Pons (tissue), 1 donor: ENCODE data around the gene KIF26B.

Experiments
- DNase-seq: peaks from one replicate; pipeline ENCODE4 v3.0.0-alpha.2; 2016; ENCODE audit warnings: low spot score

KIF26B gene

GRCh38 chr1:245428681-245429080 is 273.9 kb downstream of the KIF26B start:
- no peak for DNase-seq

GRCh38 chr1:245431706-245432105 is 276.9 kb downstream of the KIF26B start:
- DNase-seq: no peak

- DNase-seq: no peak
Observed at GRCh38 chr1:245432228-245432875, 277.6 kb downstream of the KIF26B start.

GRCh38 chr1:245433561-245433960 is 278.8 kb downstream of the KIF26B start:
- no peak for DNase-seq

GRCh38 chr1:245434280-245434679 is 279.5 kb downstream of the KIF26B start:
- DNase-seq: no peak

GRCh38 chr1:245436407-245436806 is 281.6 kb downstream of the KIF26B start:
- DNase-seq: no peak

- no peak for DNase-seq
Observed at GRCh38 chr1:245437369-245438062, 282.7 kb downstream of the KIF26B start.

GRCh38 chr1:245440922-245441321 is 286.1 kb downstream of the KIF26B start:
- no peak for DNase-seq

- DNase-seq: no peak
Observed at GRCh38 chr1:245441689-245442088, 286.9 kb downstream of the KIF26B start.

GRCh38 chr1:245444147-245444828 is 289.5 kb downstream of the KIF26B start:
- no peak for DNase-seq

GRCh38 chr1:245444945-245445344 is 290.2 kb downstream of the KIF26B start:
- DNase-seq: no peak

- no peak for DNase-seq
Observed at GRCh38 chr1:245448531-245448930, 293.7 kb downstream of the KIF26B start.

GRCh38 chr1:245448975-245449431 is 294.2 kb downstream of the KIF26B start:
- DNase-seq: no peak

- no peak for DNase-seq
Observed at GRCh38 chr1:245453541-245453940, 298.8 kb downstream of the KIF26B start.

GRCh38 chr1:245454051-245454450 is 299.3 kb downstream of the KIF26B start:
- no peak for DNase-seq

- no peak for DNase-seq
Observed at GRCh38 chr1:245457562-245457961, 302.8 kb downstream of the KIF26B start.

GRCh38 chr1:245458234-245458633 is 303.4 kb downstream of the KIF26B start:
- no peak for DNase-seq

- peak; percentile 82 for DNase-seq
Observed at GRCh38 chr1:245458761-245459174, 304.0 kb downstream of the KIF26B start.

GRCh38 chr1:245459621-245460020 is 304.8 kb downstream of the KIF26B start:
- DNase-seq: no peak

GRCh38 chr1:245461681-245462080 is 306.9 kb downstream of the KIF26B start:
- DNase-seq: no peak

- DNase-seq: no peak
Observed at GRCh38 chr1:245462161-245462560, 307.4 kb downstream of the KIF26B start.

- DNase-seq: no peak
Observed at GRCh38 chr1:245463392-245464165, 308.8 kb downstream of the KIF26B start.
